Right ventricle myocardium inferior (tissue), 1 donor: ENCODE measurements around the gene ANKS1A. TPM values are rescaled to one million over a fixed set of nuclear protein-coding genes. Genes with fewer than 3 reads are reported as not detected.
"Not testable (repeated sequence)": the region's sequence is repeated elsewhere in the genome, so short reads cannot be mapped to it uniquely, and the experiment has no call there.

Experiments
- ATAC-seq: fragments of 200-7000 bp; cut with Tn5 transposase; one replicate; pipeline ENCODE4 v1.9.1; 2020; ENCODE audit warnings: mild to moderate bottlenecking, moderate library complexity
- DNase-seq: peaks from one replicate; pipeline ENCODE4 v3.0.0; 2021; ENCODE audit errors: missing footprints
- intact Hi-C: fragments of 100-400 bp; cut with DNase I; formaldehyde crosslinking; loops from one replicate; pipeline ENCODE4 v1.11.0; 2022
- total RNA-seq: library from RNA; stranded (reverse); fragmentation: NEBNext Ultra II Directional; extraction: Animal tissue kit (Norgen Biotek cat#: 25700); gene quantifications from one replicate; pipeline ENCODE4 v1.2.1, GENCODE V29; 2021
- donor health status: DM: no; HTN: yes; CAD: no; lungs with severe emphysema.

ANKS1A gene
- total RNA-seq, 1 donor from 2014 or later, result 26.8 TPM

- no peak for DNase-seq
- intact Hi-C loops, result no loop called here
- ATAC-seq, result no peak
Measured at GRCh38 chr6:34976239-34976638, 87.2 kb downstream of the ANKS1A start.

GRCh38 chr6:34979218-34979617 lies 90.2 kb downstream of the ANKS1A start:
- no peak for DNase-seq
- ATAC-seq, result no peak
- intact Hi-C loops, result no loop called here

GRCh38 chr6:34979994-34980393 lies 90.9 kb downstream of the ANKS1A start:
- intact Hi-C loops, result loop anchor here (10.0 kb wide), 1 partner anchor 265 kb away; no protein-coding TSS in a partner anchor
- ATAC-seq, result peak; percentile 77
- DNase-seq, result no peak

DNA sequence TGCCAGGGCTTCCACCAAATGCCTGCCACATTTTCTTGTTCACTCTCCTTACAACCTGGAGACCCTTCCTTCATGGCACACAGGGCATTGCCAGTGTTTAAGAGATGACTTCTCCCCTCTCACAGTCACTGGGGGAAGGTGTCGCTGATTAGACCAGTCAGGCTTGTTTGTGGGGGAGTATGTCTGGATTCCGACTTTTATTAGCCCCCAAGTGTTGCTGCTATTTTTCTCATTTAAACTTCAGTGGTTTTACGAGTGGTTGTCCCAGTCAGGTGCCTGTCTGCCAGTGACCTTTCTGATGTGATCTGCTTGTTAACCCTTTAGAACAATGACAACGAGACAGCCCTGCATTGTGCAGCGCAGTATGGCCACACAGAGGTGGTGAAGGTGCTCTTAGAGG lies 92.3 kb downstream of the ANKS1A start:
- no peak for DNase-seq
- intact Hi-C loops, result loop anchor here (10.0 kb wide), 1 partner anchor 263 kb away; no protein-coding TSS in a partner anchor
- no peak for ATAC-seq

DNA sequence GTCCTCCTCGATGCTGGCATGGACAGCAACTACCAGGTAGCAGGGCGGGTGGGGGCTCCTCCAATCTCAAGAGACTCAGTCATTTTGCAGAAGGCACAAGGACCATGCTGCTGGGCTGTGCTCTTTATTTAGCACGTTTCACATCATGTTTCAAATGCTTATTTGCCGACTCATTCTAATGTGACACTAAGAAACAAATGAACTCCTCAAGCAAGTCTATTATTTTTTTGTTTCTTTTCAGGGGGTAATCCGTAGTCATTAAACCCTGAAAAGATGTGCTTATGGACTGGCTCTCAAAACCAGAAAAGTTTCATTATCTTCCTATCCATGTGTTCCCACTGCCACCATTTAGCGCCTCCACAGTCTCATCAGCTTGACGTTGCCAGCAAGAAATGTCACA lies 92.9 kb downstream of the ANKS1A start:
- intact Hi-C loops, result loop anchor here (10.0 kb wide), 1 partner anchor 263 kb away; no protein-coding TSS in a partner anchor
- DNase-seq (no peak), ATAC-seq (no peak)

DNA sequence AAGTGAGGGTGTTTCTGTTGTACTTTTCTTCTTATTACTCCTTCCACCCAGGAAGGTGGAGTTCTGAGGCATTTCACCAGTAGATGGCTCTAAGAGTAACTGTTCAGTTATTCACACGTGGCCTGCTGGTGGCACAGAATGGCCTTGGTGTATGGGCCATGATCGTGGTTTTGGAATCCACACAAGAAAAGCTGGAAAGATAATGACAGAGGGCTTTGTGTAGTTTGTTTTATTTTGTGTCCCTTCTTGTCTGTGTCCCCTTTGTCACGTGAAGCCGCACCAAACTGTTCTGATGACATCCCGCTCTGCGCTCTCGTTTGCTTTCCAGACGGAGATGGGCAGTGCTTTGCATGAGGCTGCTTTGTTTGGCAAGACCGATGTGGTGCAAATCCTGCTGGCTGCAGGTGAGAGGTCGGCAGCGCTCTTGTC lies 93.4 kb downstream of the ANKS1A start:
- ATAC-seq (no peak), DNase-seq (no peak)
- intact Hi-C loops, result loop anchor here (10.0 kb wide), 1 partner anchor 262 kb away; no protein-coding TSS in a partner anchor

GRCh38 chr6:34984416-34984815 lies 95.4 kb downstream of the ANKS1A start:
- no peak for ATAC-seq
- intact Hi-C loops, result loop anchor here (10.0 kb wide), 1 partner anchor 260 kb away; no protein-coding TSS in a partner anchor
- no peak for DNase-seq

- intact Hi-C loops, result loop anchor here (5.0 to 10.0 kb wide), 3 partner anchors 72 to 260 kb away; no protein-coding TSS in a partner anchor
- ATAC-seq (no peak), DNase-seq (no peak)
Measured at GRCh38 chr6:34985236-34985635, 96.2 kb downstream of the ANKS1A start.

GRCh38 chr6:34986845-34987246 lies 97.8 kb downstream of the ANKS1A start:
- ATAC-seq (peak; percentile 79), DNase-seq (no peak)
- intact Hi-C loops, result loop anchor here (1.0 to 10.0 kb wide), 5 partner anchors 30 to 258 kb away; no protein-coding TSS in a partner anchor

DNA sequence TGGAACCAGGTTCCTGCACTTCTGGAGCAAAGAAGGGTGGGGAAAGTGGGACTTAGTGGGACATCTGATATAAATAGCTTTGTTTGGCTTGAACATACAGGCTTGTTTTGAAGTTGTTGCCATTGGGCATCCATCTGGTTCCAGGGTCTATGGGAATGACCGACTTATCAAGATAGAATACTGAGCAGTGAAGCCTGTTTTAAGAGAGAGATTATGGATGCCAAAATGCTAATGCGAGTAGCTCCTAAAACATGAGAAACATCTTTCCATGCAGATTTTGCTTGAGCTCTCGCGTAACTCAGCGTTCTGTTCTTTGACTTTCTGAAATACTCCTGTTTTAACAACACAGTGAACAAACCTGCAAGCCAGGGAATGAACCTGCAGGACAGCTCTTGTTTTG lies 98.5 kb downstream of the ANKS1A start:
- intact Hi-C loops, result loop anchor here (2.0 to 10.0 kb wide), 4 partner anchors 29 to 257 kb away; no protein-coding TSS in a partner anchor
- no peak for ATAC-seq
- DNase-seq, result no peak

DNA sequence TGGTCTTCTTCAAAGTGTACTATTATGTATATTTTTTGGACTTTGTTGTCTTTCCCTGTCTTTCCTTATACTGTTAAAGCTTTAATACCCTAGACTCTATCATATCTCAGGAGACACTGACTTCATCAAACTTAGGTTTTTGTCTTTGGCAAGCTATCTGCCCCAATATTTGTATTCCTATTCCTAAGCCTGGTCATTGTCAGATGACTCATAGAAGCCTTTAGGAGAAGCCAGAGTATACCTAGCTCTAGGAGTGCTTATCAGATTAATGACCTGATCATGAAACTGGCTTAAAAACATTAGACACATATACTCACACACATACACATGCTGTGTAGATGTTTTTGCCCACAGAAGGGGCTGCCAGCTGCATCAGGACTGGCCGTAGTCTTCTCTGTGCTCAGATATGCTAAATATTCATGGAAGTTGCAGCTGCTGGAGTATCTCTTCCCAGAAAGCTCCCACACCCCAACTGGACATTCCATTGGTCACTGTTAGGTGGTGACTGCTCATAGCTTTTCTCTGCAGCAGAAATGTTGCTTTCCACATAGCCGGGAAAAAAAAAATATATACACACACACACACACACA lies 102.0 kb downstream of the ANKS1A start:
- intact Hi-C loops, result no loop called here
- ATAC-seq (no peak), DNase-seq (no peak)

GRCh38 chr6:34992376-34992775 lies 103.3 kb downstream of the ANKS1A start:
- DNase-seq (no peak), ATAC-seq (no peak)
- intact Hi-C loops, result no loop called here

DNA sequence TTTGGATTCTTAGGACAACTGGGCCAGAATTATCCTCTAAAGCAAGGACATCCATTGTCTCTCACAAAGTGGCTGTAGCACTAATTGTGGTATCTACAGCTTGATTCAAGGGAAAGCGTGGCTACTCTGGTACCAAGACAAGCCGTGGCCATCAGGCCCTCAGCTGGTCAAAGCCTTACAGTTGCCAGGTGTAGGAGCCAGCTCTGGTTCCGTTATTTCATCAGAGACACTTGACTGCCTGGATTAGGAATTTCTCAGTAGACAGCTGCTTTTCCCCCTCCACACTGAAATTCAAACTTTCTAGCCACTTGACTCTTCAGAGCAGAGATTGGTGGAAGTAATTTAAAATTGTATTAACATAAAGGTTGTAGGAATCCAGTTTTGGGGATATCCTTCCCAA lies 104.2 kb downstream of the ANKS1A start:
- intact Hi-C loops, result no loop called here
- DNase-seq (no peak), ATAC-seq (no peak)

DNA sequence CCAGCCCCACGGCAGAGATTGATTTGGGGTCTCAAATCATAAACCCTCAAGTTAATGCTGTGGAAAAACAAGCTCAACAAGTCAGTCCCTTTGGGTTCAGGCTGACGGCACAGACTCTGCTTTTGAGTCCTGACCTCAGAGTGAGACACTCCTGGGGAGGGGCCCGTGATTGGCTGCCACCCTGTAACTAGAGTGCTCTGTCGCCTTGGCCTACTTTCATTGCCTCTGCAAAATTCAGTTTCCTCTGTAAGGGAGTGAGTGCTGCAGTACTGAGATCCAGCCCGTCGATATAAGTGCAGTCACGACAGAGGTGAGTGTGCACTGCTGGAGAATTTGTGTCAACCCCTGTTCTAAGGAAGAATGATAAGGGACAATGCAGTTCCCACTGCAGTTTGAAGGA lies 105.6 kb downstream of the ANKS1A start:
- ATAC-seq (no peak), DNase-seq (no peak)
- intact Hi-C loops, result no loop called here

DNA sequence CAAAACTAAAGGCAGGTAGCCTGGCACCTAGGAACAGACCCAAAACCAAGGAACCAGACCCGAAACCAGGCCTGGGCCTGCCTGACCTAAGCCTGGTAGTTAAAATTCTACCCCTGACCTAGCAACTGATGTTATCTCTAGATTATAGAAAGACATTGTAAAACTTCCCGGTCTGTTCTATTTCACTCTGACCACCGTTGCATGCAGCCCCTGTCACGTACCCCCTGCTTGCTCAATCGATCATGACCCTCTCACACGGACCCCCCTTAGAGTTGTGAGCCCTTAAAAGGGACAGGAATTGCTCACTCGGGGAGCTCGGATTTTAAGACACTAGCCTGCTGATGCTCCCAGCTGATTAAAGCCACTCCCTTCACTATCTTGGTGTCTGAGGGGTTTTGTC lies 109.4 kb downstream of the ANKS1A start:
- intact Hi-C loops, ATAC-seq, DNase-seq: not testable (repeated sequence)

GRCh38 chr6:34999153-34999552 lies 110.1 kb downstream of the ANKS1A start:
- DNase-seq, ATAC-seq, intact Hi-C loops: not testable (repeated sequence)

DNA sequence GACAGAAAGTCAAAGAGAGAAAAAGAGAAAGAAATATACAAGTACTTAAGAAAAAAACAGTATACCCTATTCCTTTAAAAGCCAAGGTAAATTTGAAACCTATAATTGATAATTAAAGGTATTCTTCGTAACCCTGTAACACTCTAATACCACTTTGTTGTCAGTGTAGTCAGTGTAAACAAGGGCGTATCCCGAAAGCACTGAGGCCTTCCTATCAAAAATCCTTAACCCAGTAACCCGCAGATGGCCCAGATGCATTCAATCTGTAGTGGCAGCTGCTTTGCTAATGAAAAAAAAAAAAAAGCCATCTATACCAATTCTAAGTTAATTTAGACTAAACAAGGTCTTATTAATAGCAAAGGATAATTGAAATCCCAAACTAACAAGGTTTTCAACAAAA lies 110.9 kb downstream of the ANKS1A start:
- intact Hi-C loops, DNase-seq, ATAC-seq: not testable (repeated sequence)

DNA sequence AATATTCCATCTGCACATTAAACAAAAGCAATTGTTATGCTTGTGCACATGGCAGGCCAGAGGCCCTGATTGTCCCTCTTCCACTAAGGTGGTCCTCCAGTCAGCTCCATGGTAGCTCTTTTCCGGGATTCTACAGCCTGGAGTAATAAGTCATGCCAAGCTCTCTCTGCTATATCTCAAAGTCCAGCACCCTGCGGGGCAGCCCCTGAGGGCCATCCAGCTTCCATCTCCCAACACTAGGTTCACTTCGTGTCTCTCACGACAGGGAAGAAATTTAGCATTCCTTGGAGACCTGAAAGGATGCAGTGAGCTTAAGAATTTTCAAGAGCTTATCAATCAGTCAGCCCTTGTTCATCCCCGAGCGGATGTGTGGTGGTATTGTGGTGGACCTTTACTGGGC lies 112.3 kb downstream of the ANKS1A start:
- ATAC-seq, intact Hi-C loops: not testable (repeated sequence)

GRCh38 chr6:35003886-35004530 lies 115.0 kb downstream of the ANKS1A start:
- ATAC-seq, DNase-seq, intact Hi-C loops: not testable (repeated sequence)

More for the DNA sequence above, 112.3 kb downstream of the ANKS1A start:
- DNase-seq, result not testable (repeated sequence)

GRCh38 chr6:35007016-35007415 lies 118.0 kb downstream of the ANKS1A start:
- ATAC-seq, result no peak
- DNase-seq, result no peak
- intact Hi-C loops, result no loop called here
